HG03139 (cell line): Measurements from ENCODE around the gene BLM.

Source experiments
- ATAC-seq: cut with Tn5 transposase; IDR thresholded peaks from one replicate; pipeline ENCODE4 v1.9.1; 2021; ENCODE audit not compliant: unreplicated experiment

The BLM gene

GRCh38 chr15:90782442-90782841, 65.3 kb downstream of the BLM start:
- ATAC-seq, result no peak

- no peak for ATAC-seq
Observed at GRCh38 chr15:90787881-90788280, 70.7 kb downstream of the BLM start.

- no peak for ATAC-seq
Observed at GRCh38 chr15:90789462-90789861, 72.3 kb downstream of the BLM start.

- ATAC-seq, result no peak
Observed at GRCh38 chr15:90790057-90790456, 72.9 kb downstream of the BLM start.

GRCh38 chr15:90790561-90790960, 73.4 kb downstream of the BLM start:
- no peak for ATAC-seq

GRCh38 chr15:90794538-90794937, 77.4 kb downstream of the BLM start:
- ATAC-seq, result no peak

GRCh38 chr15:90799639-90800170, 82.6 kb downstream of the BLM start:
- no peak for ATAC-seq

GRCh38 chr15:90801803-90802202, 84.7 kb downstream of the BLM start:
- ATAC-seq, result no peak

GRCh38 chr15:90807074-90807785, 90.1 kb downstream of the BLM start:
- ATAC-seq, result no peak

GRCh38 chr15:90807786-90808086, 90.6 kb downstream of the BLM start:
- ATAC-seq, result no peak

- ATAC-seq, result no peak
Observed at GRCh38 chr15:90808517-90809235, 91.5 kb downstream of the BLM start.

GRCh38 chr15:90809536-90809935, 92.4 kb downstream of the BLM start:
- no peak for ATAC-seq

GRCh38 chr15:90810354-90810753, 93.2 kb downstream of the BLM start:
- ATAC-seq, result no peak

GRCh38 chr15:90812171-90812957, 95.2 kb downstream of the BLM start:
- ATAC-seq, result no peak

- no peak for ATAC-seq
Observed at GRCh38 chr15:90812958-90813265, 95.8 kb downstream of the BLM start.

GRCh38 chr15:90813796-90814190, 96.6 kb downstream of the BLM start:
- no peak for ATAC-seq

- no peak for ATAC-seq
Observed at GRCh38 chr15:90814191-90814821, 97.2 kb downstream of the BLM start.

- ATAC-seq, result no peak
Observed at GRCh38 chr15:90816401-90817116, 99.4 kb downstream of the BLM start.

- ATAC-seq, result no peak
Observed at GRCh38 chr15:90817117-90818057, 100.2 kb downstream of the BLM start.
